Esophagus (tissue), 2 donors: ENCODE results near the gene KIRREL3. TPM values are rescaled to one million over a fixed set of nuclear protein-coding genes. Genes with fewer than 3 reads are reported as not detected.

Experiments
- H3K27ac ChIP-seq, 2 donors: one replicate each; pipeline ENCODE4 v1.5.1; 2013; ENCODE audit warnings: low read depth in 2 of 2, mild to moderate bottlenecking in 2 of 2, inconsistent platforms in 1 of 2, low read length in 1 of 2, moderate library complexity in 1 of 2
- H3K27me3 ChIP-seq, 2 donors: one replicate each; pipeline ENCODE4 v1.6.1; 2013; ENCODE audit warnings: low read length in 2 of 2, control low read depth in 1 of 2, mild to moderate bottlenecking in 1 of 2; ENCODE audit not compliant: insufficient read depth in 2 of 2, control insufficient read depth in 1 of 2
- H3K36me3 ChIP-seq, 2 donors: one replicate each; pipeline ENCODE4 v1.6.1; 2013; ENCODE audit warnings: low read length in 1 of 2; ENCODE audit not compliant: control insufficient read depth in 2 of 2, insufficient read depth in 2 of 2
- H3K4me1 ChIP-seq, 2 donors: one replicate each; pipeline ENCODE4 v1.6.1; 2013; ENCODE audit warnings: low read length in 1 of 2; ENCODE audit not compliant: control insufficient read depth in 2 of 2, insufficient read depth in 2 of 2
- H3K4me3 ChIP-seq, 2 donors: one replicate each; pipeline ENCODE4 v1.5.1; 2013; ENCODE audit warnings: low read length in 2 of 2, mild to moderate bottlenecking in 2 of 2, low read depth in 1 of 2, moderate library complexity in 1 of 2
- H3K9me3 ChIP-seq, 2 donors: one replicate each; pipeline ENCODE4 v1.6.1; 2013; ENCODE audit warnings: mild to moderate bottlenecking in 2 of 2, low read depth in 1 of 2, low read length in 1 of 2, moderate library complexity in 1 of 2; ENCODE audit not compliant: control insufficient read depth in 2 of 2, insufficient read depth in 1 of 2
- WGBS, 2 donors: extraction: QIAGEN DNeasy Blood & Tissue Kit; methylation state at CpG; one replicate each; pipeline ENCODE4 v1.1.7; 2013; 5-methylcytosine and 5-hydroxymethylcytosine counted together
- polyA plus RNA-seq, 2 donors: library from polyadenylated mRNA; stranded (reverse); fragments of 200-250 nt; gene quantifications; one replicate each; pipeline ENCODE4 v1.2.3, GENCODE V29; 2013
- donor health status: healthy with polysubstance abuse.
- donor health status: Bipolar disorder and iron deficiency.

The KIRREL3 gene
- polyA plus RNA-seq, 2 donors = 0.05 to 0.12 TPM

GRCh38 chr11:126927623-126928022 is 72.9 kb downstream of the KIRREL3 start:
- Histone ChIP-seq H3K27ac (no peak overlapping the region), H3K4me3 (no peak overlapping the region), H3K27me3 (no peaks in the 10 kb centered on the region), H3K36me3 (no peaks in the 10 kb centered on the region), H3K4me1 (no peaks in the 10 kb centered on the region), H3K9me3 (peaks cover 0 to 3% of the 10 kb centered on the region in 2 donors)
- 47 to 57% methylated on average over 2 of the region's 2 CpGs for WGBS, 2 donors

- Histone ChIP-seq H3K4me3 (no peak overlapping the region), H3K27me3 (no peaks in the 10 kb centered on the region), H3K4me1 (no peaks in the 10 kb centered on the region), H3K36me3 (no peaks in the 10 kb centered on the region), H3K27ac (no peak overlapping the region), H3K9me3 (peaks cover 0 to 4% of the 10 kb centered on the region in 2 donors)
- WGBS, 2 donors = 53 to 62% methylated on average over 9 of the region's 9 CpGs
Measured at GRCh38 chr11:126926376-126926791, 74.2 kb downstream of the KIRREL3 start.

- Histone ChIP-seq H3K4me3 (no peak overlapping the region), H3K36me3 (no peaks in the 10 kb centered on the region), H3K9me3 (peaks cover 0 to 4% of the 10 kb centered on the region in 2 donors), H3K27ac (no peak overlapping the region), H3K4me1 (no peaks in the 10 kb centered on the region), H3K27me3 (no peaks in the 10 kb centered on the region)
- 66 to 67% methylated on average over 11 of the region's 11 CpGs for WGBS, 2 donors
Measured at GRCh38 chr11:126925321-126926093, 75.1 kb downstream of the KIRREL3 start.

- Histone ChIP-seq H3K4me1 (no peaks in the 10 kb centered on the region), H3K9me3 (peaks cover 0 to 4% of the 10 kb centered on the region in 2 donors), H3K36me3 (no peaks in the 10 kb centered on the region), H3K27me3 (no peaks in the 10 kb centered on the region), H3K4me3 (no peak overlapping the region), H3K27ac (no peak overlapping the region)
- WGBS, 2 donors = 57 to 71% methylated on average over 5 of the region's 5 CpGs
Measured at GRCh38 chr11:126924376-126925040, 76.1 kb downstream of the KIRREL3 start.

GRCh38 chr11:126920833-126921232 is 79.7 kb downstream of the KIRREL3 start:
- WGBS, 2 donors = 87 to 88% methylated on average over 4 of the region's 4 CpGs
- Histone ChIP-seq H3K27me3 (no peaks in the 10 kb centered on the region), H3K27ac (no peak overlapping the region), H3K36me3 (no peaks in the 10 kb centered on the region), H3K4me3 (no peak overlapping the region), H3K4me1 (no peaks in the 10 kb centered on the region), H3K9me3 (peaks cover 0 to 4% of the 10 kb centered on the region in 2 donors)

GRCh38 chr11:126919147-126919823 is 81.3 kb downstream of the KIRREL3 start:
- no peaks in the 10 kb centered on the region for H3K4me1 ChIP-seq
- H3K36me3 ChIP-seq = no peaks in the 10 kb centered on the region
- no peak overlapping the region for H3K27ac ChIP-seq
- H3K27me3 ChIP-seq = no peaks in the 10 kb centered on the region
- peaks cover 0 to 4% of the 10 kb centered on the region in 2 donors for H3K9me3 ChIP-seq
- WGBS, 2 donors = 76 to 88% methylated on average over 3 of the region's 3 CpGs
- H3K4me3 ChIP-seq = no peak overlapping the region

GRCh38 chr11:126918556-126918955 is 82.0 kb downstream of the KIRREL3 start:
- H3K9me3 ChIP-seq = peaks cover 0 to 4% of the 10 kb centered on the region in 2 donors
- H3K4me3 ChIP-seq = no peak overlapping the region
- no peaks in the 10 kb centered on the region for H3K4me1 ChIP-seq
- no peak overlapping the region for H3K27ac ChIP-seq
- WGBS, 2 donors = 78 to 91% methylated on average over 1 of the region's 1 CpG
- H3K27me3 ChIP-seq = no peaks in the 10 kb centered on the region
- no peaks in the 10 kb centered on the region for H3K36me3 ChIP-seq

- H3K27ac ChIP-seq = no peak overlapping the region
- H3K4me3 ChIP-seq = no peak overlapping the region
- H3K4me1 ChIP-seq = no peaks in the 10 kb centered on the region
- no peaks in the 10 kb centered on the region for H3K36me3 ChIP-seq
- peaks cover 0 to 2% of the 10 kb centered on the region in 2 donors for H3K9me3 ChIP-seq
- H3K27me3 ChIP-seq = no peaks in the 10 kb centered on the region
- 62 to 63% methylated on average over 9 of the region's 9 CpGs for WGBS, 2 donors
Measured at GRCh38 chr11:126917531-126918204, 82.9 kb downstream of the KIRREL3 start.

GRCh38 chr11:126915430-126915829 is 85.1 kb downstream of the KIRREL3 start:
- no peak overlapping the region for H3K4me3 ChIP-seq
- H3K27me3 ChIP-seq = no peaks in the 10 kb centered on the region
- no peaks in the 10 kb centered on the region for H3K36me3 ChIP-seq
- 76% methylated on average over 4 of the region's 4 CpGs for WGBS, 2 donors
- peaks cover 0 to 3% of the 10 kb centered on the region in 2 donors for H3K9me3 ChIP-seq
- H3K4me1 ChIP-seq = no peaks in the 10 kb centered on the region
- no peak overlapping the region for H3K27ac ChIP-seq
